T-helper 1 cell treated with Interleukin-12 subunit alpha and Interleukin-12 subunit beta and Interleukin-4 antibody, amounts not matched to agents 30 ng/mL and 1 ng/mL, for 36 hours (primary cell): Measurements from ENCODE around the gene DOCK10. TPM values are rescaled to one million over a fixed set of nuclear protein-coding genes. Genes with fewer than 3 reads are reported as not detected.
"Not testable (repeated sequence)": the region's sequence is repeated elsewhere in the genome, so short reads cannot be mapped to it uniquely, and the experiment has no call there.

Source experiments
- intact Hi-C: fragments of 100-400 bp; cut with micrococcal nuclease; formaldehyde crosslinking; loops from one replicate; pipeline ENCODE4 v1.15.1; 2024
- total RNA-seq: library from RNA; stranded (reverse); gene quantifications from 2 replicates; pipeline ENCODE4 v1.2.3, GENCODE V29; 2022

DOCK10 gene
- total RNA-seq, 1 donor from 2014 or later, result 301 TPM

DNA sequence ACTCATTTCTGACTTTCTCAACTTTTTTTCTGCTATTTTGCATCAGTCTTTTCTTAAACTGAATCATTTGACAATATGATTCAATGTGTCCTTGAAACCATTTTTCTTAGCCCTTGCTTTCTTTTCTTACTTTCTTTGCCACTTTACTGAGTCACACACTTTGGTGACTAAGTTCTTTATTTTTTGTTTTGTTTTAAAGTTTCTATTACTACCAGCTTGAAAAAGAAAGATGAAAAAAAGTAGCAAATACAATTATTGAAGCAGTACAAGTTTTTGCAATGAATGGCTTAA lies 116.5 kb downstream of the DOCK10 start:
- intact Hi-C loops, result loop anchor here (1.0 to 10.0 kb wide), 12 partner anchors 18 to 1912 kb away; partner anchors contain the start of genes CUL3, IRS1, MRPL44 and RHBDD1

DNA sequence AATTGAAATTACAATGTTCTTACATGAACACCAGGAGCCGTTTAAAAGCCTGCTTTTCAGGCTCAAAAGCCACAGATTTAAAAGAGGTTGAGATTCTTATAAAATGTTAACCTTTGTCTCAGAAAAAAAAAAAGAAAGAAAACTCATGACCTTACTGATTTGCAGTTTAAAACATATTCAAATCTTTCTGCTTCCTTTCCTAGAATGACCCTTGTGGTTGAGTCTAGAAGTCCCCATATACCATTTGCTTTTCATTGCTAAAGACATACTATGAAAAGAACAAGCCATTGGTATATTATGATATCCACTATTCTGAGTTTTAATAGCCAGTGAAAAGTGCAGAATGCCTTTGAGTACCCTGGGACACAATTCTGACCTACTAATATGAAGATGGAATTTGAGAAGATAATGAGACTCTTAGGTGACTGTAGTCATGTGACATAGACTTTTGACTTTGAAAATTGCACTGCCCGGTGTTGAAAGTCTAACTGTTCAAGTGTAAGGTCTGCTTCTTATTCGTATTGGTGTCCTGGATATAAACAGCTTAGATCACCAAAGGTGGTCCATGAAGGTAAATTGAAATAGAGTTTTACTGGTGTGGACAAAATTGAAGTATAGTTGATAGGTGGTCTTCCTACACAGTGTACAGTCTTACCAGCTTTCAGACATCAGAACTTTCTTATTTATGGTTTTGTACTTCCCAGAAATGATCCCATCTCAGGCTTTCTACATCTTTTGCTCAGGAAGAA lies 117.0 kb downstream of the DOCK10 start:
- intact Hi-C loops, result loop anchor here (1.0 to 10.0 kb wide), 12 partner anchors 18 to 1912 kb away; partner anchors contain the start of genes CUL3, IRS1, MRPL44 and RHBDD1

DNA sequence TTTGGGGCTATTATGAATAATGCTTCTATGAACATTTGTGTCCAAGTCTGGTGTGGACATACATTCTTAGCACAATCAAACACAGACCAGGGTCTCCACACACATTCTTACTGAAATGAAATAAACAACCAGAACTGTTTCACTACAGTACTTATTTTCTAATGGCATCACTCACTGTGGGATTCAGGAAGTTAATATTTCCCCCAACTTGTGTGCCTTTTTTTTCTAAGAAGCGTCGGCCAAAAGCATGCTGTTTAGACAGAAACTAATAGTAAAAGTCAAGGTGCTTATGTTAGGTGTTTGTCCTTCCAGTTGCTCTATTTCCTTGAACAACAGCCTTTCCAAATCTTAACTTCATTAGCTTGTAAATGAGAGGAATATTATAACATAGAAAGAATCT lies 117.6 kb downstream of the DOCK10 start:
- intact Hi-C loops, result loop anchor here (1.0 to 10.0 kb wide), 12 partner anchors 19 to 1913 kb away; partner anchors contain the start of genes CUL3, IRS1, MRPL44 and RHBDD1

DNA sequence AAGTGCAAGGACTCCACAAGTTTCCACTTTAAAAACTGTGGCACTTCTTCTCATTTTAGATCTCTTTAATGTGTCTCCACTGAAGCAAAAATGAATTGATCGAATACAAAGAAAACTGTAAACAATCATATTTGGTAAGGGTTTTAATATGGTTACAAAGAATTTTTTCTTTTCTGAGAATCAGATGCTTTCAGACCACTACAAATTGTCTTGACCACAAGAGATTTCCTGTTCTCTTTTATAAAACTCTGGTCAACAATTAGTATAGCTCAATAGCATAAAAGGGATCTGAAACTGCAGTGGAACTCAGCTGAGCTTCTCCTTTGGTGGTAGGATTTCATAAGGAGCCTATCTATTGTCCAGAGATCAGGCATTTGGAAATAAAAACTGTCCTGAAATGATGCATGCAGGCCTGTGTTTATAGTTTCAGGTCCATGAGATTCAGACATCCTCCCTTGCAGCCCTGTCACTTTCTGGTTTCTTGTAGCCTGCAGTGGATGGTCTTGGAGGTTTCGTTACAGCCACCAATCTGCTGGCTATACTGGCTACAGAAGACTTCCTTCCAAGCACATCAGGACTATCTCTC lies 120.0 kb downstream of the DOCK10 start:
- intact Hi-C loops, result loop anchor here (1.0 to 10.0 kb wide), 4 partner anchors 8 to 1873 kb away; partner anchors contain the start of gene IRS1

DNA sequence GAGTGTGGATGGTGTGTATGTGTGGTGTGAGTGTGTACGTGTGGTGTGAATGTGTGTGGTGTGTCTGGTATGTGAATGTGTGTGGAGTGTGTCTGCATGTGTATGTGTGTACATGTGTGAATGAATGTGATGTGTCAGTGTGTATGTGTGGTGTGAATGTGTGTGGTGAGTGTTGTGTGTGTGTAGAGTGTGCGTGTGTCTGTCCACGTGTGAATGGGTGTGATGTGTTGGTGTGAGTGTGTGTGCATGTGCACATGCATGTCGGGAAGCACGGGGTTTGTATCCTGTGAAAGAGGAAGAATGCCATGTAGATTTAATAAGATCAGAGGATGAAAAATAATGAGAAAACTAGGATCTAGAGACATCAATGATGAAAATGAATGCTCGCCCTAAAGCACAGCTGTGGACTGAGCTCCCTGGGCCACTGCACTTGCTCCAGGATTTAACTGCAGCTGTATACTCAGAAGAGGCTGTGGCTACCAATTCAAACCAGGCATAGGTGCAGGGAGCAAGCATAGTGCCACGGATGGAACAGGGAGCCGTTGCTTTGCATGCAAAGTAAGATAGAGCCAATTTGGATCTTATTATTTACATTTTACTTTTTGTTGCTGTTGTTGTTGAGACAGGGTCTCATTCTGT lies 122.7 kb downstream of the DOCK10 start:
- intact Hi-C loops, result loop anchor here (1.0 to 10.0 kb wide), 4 partner anchors 9 to 1875 kb away; partner anchors contain the start of gene IRS1

DNA sequence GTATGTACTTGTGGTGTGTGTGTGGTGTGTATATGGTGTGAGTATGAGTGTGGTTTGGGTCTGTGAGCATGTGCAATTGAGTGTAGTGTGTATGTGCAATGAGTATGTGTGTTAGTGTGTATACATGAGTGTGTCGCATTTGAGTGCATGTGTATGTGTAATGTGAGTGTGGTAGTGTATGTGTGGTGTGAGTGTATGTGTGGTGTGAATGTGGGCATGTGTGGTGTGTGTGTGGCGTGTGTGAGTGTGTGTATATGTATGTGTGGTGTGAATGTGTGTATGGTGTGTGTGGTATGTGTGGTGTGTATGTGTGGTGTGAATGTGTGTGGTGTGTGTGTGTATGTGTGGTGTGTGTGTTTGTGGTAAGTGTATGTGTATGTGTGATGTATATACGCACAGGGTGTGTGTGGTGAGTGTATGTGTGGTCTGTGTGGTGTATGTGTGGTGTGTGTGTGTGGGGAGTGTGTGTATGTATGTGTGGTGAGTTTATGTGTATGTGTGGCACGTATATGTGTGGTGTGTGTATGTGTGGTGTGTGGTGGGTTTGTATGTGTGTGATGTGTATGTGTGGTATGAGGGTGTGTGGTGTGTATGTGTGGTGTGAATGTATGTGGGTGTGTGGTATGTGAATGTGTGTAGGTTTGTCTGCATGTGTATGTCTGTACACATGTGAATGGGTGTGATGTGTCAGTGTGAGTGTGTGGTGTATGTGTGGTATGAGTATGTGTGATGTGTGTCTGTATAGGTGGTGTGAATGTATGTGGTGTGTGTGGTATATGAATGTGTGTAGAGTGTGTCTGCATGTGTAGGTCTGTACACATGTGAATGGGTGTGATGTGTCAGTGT lies 123.4 kb downstream of the DOCK10 start:
- intact Hi-C loops, result loop anchor here (1.0 kb wide), 1 partner anchor 9 kb away; no protein-coding TSS in a partner anchor

DNA sequence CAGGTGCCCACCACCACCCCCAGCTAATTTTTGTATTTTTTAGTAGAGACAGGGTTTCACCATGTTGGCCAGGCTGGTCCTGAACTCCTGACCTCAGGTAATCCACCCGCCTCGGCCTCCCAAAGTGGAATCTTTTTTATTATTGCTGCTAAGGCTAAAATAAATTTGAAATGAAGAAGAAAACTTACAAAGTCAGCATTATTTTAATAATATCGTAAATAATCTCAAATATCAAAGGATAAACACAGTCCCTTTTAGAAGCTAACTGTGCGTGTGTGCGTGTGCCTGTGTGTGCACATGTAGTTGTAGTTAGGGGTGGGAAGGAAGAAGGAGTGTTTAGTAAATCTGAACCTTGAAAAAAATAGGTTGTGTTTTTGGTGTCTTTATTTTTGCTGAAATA lies 125.0 kb downstream of the DOCK10 start:
- intact Hi-C loops, result not testable (repeated sequence)

DNA sequence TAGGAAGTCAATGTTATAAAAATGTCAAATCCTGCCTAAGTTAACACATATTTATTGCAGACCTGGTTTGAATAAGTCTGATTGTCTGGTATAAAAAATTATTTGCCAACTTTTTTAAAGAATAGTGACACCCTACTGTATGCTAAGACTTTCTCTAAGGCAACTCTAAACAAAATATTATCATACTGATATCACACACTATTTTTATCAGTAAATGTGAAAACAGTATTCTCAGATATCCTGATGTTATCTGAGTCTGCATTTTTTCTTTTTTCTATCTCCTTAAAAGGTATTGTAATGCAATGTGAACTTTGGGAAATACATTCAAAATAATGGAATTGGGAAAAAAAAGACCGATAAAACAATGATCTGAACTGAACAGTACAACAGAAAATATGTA lies 127.1 kb downstream of the DOCK10 start:
- intact Hi-C loops, result no loop called here

DNA sequence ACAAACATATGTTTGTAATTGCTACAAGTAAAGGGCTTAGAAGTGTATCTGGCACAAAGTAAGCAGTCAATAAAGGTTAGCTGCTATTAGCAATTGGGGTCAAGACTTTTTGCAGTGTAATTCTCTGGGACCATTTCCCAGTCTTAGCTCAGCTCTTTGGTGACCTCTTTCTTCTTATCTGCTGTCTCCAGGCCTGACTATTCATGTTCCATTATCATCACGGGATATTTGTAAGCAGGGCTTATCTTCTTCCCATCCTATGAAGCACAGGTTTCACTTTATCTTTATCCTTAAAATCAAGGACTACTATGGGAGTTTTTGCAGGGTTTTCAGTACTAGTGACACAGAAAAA lies 131.7 kb downstream of the DOCK10 start:
- intact Hi-C loops, result no loop called here

DNA sequence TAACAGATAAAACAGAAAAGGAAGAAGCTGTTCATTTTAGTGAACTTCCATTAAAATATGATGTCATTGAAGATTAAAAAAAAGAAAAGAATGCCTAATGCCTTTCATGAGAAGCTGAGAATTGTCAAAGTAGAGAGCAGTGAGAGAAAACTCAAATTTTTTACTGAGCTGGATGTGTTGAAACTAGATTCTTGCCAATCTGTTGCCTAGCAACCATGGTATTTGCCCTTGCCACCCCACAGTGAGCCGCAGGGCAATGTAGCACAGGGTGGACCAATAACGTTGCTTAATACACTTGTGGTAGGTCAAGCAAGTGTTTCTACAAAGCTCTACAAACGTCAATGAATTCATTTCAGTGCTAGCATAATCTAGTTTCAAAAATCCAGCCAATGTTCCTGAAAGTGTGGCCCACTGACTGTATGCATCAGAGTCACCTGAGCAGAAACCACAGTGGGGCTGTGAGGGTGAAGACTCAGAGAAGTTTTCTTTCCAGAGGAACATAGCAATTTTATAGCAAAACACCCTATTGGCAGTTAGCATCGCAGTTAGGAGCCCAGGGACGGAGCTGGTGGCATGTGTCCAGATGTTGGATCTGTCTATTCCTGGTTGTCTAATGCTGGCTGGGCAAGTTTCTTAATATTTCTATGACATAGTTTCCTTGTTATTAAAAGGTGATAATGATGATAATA lies 132.2 kb downstream of the DOCK10 start:
- intact Hi-C loops, result no loop called here

DNA sequence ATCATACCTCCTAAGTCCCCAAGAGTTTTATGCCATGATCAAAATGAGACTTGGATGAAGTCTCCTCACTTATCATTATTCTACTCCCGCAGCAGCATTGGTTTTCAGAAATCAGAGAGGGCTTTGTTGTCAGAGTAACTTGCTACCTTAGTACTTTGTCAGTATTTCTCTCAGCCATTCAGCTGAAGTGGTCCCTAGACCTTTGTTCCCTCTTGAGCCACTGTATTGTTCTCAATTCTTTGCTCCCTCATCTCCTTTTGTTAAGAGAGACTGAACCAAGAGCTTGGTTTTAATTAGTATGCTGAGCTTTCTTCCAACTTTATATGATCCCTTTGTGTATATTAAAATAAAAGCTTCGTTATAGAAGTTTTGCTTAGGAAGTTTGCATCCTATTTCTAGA lies 133.4 kb downstream of the DOCK10 start:
- intact Hi-C loops, result no loop called here

DNA sequence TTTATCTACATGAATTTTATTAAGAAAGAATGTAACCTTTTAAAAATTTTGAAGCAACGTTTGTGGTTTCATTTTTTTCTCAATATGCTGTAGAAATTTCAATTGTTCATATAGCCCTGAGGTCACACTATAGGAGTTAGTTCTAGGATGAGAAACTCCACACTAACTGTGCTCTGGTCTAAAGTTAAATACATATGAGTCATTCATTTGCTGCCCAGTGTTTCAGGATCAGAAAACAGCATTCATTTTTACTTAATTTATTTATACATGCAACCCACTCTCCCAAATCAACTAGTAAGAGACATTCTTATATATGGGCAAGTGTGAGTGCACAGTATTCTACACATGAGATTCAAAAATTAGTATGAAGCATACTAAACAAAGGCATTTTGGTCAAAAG lies 137.9 kb downstream of the DOCK10 start:
- intact Hi-C loops, result no loop called here

DNA sequence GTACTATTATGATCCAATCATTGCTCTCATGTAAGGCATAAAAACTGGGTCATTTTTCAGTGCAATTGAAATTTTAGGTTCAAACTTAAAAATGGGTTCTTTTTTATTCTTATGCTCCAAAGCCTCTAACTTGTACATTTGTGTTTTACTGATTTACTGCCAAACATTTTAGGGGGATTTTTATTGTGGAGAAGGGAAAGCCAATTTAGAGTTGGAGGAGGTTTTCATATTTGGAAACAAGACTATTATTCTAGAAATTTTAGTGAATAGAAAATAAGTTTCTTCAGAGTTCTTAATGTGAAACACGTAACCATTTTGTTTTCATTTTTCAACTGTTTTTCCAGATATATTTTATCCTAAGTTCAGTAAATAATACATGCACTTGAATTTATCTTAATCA lies 138.6 kb downstream of the DOCK10 start:
- intact Hi-C loops, result no loop called here

DNA sequence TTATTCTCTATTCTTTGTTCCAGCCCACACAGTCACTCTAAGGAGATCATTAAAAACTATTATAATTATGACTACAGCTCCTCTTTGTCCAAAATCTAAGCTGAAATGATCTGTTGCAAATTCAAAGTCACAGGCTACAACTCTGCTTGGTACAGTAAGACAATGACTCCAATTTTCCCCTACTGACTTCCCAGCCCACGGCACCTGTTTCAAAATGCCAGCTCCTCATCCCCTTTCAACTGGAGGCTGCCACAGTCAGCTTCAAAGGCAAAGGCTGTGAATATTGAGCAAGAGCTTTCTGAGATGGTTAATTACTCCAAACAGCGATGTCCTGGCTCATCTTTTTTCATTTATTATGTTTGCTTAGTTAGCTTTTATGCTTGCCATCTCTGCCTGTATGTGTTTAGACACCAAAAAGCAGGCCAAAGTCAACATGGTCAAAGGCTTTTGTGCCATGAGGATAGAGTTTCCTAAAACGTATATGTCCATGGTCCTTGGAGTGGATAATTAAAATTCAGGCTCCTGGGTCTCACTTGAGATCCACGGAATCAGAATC lies 141.1 kb downstream of the DOCK10 start:
- intact Hi-C loops, result no loop called here

DNA sequence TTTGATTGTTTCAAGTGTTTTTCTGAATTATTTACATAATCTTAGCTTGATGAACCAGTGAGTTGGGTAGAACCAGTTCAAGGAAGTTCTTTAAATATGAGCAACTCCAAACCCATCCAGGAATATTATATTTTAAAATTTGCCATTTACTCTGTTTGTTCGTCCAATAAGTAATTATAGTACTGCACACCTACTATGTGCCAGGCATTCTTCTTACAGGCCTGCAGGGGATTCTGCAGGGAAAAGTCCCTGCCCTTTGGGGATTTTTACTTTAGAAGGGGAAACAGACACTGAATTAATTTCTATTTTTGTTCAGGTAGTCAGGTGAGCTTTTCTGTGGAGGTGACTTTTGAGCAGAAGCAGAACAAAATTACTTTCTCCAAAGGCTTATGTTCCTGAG lies 146.9 kb downstream of the DOCK10 start:
- intact Hi-C loops, result loop anchor here (2.0 to 10.0 kb wide), 2 partner anchors 51 to 769 kb away; no protein-coding TSS in a partner anchor

DNA sequence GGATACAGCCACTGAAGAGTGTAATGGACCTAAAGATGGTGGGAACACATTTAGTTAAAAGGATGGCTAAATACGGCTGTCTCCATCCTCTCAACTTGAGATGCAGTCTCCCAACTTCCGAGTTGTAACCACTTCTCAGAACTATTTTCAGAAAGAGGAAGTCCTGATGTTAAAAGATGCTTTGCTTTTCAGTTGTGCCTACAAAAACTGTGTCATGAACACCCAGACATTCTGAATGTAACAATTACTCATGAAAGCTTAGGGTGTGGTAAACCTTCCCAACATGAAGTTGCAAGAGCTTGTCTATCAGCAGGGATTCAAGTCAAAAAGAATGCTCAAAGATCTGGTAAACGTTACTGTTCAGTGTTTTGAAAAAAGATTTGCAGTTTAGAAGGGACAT lies 147.9 kb downstream of the DOCK10 start:
- intact Hi-C loops, result loop anchor here (1.0 to 10.0 kb wide), 6 partner anchors 8 to 770 kb away; no protein-coding TSS in a partner anchor

DNA sequence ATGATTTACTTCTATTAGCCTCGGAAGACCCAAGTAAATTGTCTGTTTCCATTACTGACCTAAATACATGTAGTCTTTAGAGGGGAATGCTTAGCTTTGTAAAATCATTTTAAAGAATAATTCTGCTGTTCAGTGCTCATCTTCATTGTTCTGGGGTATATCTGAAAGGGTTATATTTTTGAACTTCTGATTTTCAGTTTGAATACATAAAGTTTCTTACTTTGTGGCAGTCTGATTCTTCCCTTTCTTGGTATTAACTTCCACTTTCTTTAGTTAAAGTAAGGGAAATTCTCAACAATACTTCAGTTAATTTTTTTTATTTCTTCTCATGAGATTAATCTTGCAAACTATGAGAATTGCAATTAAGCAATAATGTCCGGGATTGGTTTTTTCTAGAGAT lies 148.4 kb downstream of the DOCK10 start:
- intact Hi-C loops, result loop anchor here (1.0 to 10.0 kb wide), 6 partner anchors 8 to 771 kb away; no protein-coding TSS in a partner anchor

DNA sequence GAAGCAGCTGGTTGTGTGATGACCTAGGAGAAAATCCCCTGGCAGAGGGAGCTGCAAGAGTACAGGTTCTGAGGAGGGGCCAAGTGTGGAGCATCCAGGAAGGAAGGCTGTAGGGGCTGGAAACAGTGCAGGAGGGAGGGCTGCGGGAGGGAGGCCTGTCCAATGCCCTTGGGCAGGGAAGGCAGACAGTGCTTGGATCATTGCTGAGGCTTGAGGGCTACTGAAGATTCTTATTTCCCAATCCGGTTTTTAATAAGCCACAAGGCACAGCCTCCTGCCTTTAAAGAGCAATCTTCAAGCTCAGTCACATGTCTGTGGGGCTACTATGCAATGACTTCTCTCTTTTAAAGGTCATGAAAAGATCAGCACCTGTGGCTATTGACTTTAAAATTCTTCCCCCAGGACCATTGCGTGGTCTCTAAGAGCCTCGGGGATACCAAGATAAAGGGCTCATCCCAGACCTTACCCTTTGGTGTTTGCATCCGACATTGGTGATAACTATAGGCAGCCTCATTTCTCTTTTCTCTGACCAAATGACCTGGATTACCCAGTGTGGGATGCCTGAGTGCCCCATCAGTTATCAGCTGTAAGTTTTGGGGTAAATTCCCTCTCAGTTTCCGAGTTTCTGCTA lies 149.6 kb downstream of the DOCK10 start:
- intact Hi-C loops, result loop anchor here (10.0 kb wide), 1 partner anchor 772 kb away; no protein-coding TSS in a partner anchor

DNA sequence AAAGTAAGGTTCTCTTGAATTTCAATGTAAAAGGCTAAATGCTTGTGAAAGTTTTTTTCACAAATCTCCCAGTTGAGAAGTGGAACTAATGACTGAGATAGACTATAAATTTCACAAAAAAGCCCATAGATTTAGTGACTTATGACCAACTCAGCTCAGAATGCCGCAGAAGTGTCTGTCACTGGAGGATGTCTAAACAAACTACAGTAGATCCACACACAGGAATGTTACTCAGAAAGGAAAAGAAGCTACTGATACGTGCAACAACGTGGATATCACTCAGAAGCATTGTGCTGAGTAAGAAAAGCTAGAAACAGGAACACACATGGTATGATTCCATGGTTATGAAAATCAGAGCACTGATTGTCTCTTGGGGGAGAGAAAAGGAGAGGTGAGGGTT lies 151.9 kb downstream of the DOCK10 start:
- intact Hi-C loops, result loop anchor here (10.0 kb wide), 1 partner anchor 774 kb away; no protein-coding TSS in a partner anchor

DNA sequence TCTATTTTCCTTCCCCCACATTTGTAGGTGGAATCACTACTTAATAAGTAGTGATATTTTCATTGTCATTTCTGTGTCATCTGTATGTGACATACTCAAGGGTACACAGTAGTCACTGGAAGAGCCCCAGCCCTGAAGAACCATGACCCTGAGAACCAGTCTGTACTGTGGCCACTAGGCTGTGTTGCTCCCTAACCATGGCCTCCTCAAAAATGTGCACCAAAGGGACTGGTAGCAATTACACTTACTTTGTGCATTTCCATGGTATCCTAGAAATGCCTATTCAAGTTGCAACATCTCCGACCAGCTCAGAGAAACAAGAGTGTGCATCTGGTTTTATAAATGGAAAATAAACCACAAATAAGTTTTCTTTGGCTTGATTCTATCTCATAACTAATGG lies 155.1 kb downstream of the DOCK10 start:
- intact Hi-C loops, result no loop called here
